Liver (tissue), 9 donors: ENCODE results near the gene C4B. TPM values are rescaled to one million over a fixed set of nuclear protein-coding genes. Genes with fewer than 3 reads are reported as not detected.
"Not testable (repeated sequence)": the region's sequence is repeated elsewhere in the genome, so short reads cannot be mapped to it uniquely, and the experiment has no call there.

Experiments used
- DNase-seq: peaks from one replicate; pipeline ENCODE4 v3.0.0-alpha.2; 2017; ENCODE audit warnings: low spot score
- H3K27ac ChIP-seq, 2 donors: one replicate each; pipeline ENCODE4 v1.7.0; 2013; ENCODE audit warnings: inconsistent platforms in 2 of 2, low read length in 2 of 2, control low read depth in 1 of 2, low read depth in 1 of 2, mild to moderate bottlenecking in 1 of 2
- H3K27me3 ChIP-seq, 4 donors: one replicate each; pipeline versions ENCODE4 v1.6.1 to v1.7.0; 2013; ENCODE audit warnings: low read length in 3 of 4, inconsistent platforms in 1 of 4, mild to moderate bottlenecking in 1 of 4, moderate library complexity in 1 of 4; ENCODE audit not compliant: control insufficient read depth in 4 of 4, insufficient read depth in 4 of 4
- H3K36me3 ChIP-seq, 4 donors: one replicate each; pipeline versions ENCODE4 v1.6.1 to v1.7.0; 2013; ENCODE audit warnings: low read length in 3 of 4, mild to moderate bottlenecking in 3 of 4, low read depth in 1 of 4, moderate library complexity in 1 of 4; ENCODE audit not compliant: control insufficient read depth in 4 of 4, insufficient read depth in 3 of 4
- H3K4me1 ChIP-seq, 4 donors: one replicate each; pipeline versions ENCODE4 v1.6.1 to v1.7.0; 2013; ENCODE audit warnings: low read length in 3 of 4, mild to moderate bottlenecking in 3 of 4, moderate library complexity in 1 of 4; ENCODE audit not compliant: control insufficient read depth in 4 of 4, insufficient read depth in 4 of 4
- H3K4me3 ChIP-seq, 3 donors: one replicate each; pipeline versions ENCODE4 v1.6.1 to v1.7.0; 2013; ENCODE audit warnings: low read length in 3 of 3, control low read depth in 1 of 3, low read depth in 1 of 3, mild to moderate bottlenecking in 1 of 3
- H3K9ac ChIP-seq, 2 donors: one replicate each; pipeline ENCODE4 v1.7.0; 2013; ENCODE audit warnings: low read length in 2 of 2, mild to moderate bottlenecking in 2 of 2, moderate library complexity in 2 of 2, control low read depth in 1 of 2, low read depth in 1 of 2
- H3K9me3 ChIP-seq, 4 donors: one replicate each; pipeline versions ENCODE4 v1.6.1 to v1.7.0; 2013; ENCODE audit warnings: low read length in 3 of 4; ENCODE audit not compliant: control insufficient read depth in 4 of 4
- WGBS: extraction: QIAGEN DNeasy Blood & Tissue Kit; methylation state at CpG from one replicate; pipeline ENCODE4 v1.1.7; 2013; 5-methylcytosine and 5-hydroxymethylcytosine counted together
- polyA plus RNA-seq, 2 donors: library from polyadenylated mRNA; stranded (reverse) in 1 of 2; unstranded in 1 of 2; fragments of 200-250 nt in 1 of 2; fragments of >200 nt in 1 of 2; fragmentation: Nextera tagmentation in 1 of 2; extraction: Ambion mirVana in 1 of 2; gene quantifications; one replicate each; pipeline versions ENCODE4 v1.2.1 to v1.2.3, GENCODE V29; 2013 to 2015
- total RNA-seq, 2 donors: library from RNA; depleted of rRNA; stranded (reverse); fragments of >200 nt; gene quantifications; one replicate each; pipeline ENCODE4 v1.2.3, GENCODE V29; 2014
- donor health status: healthy.
- donor health status: healthy.
- donor health status: healthy.
- donor health status: healthy.
- donor health status: healthy.

Gene C4B
- total and polyA plus RNA-seq, 4 donors = 666 to 3,560 (median 1,406) TPM

- DNase-seq = not testable (repeated sequence)
- H3K4me1 ChIP-seq = peaks cover 7 to 25% (median 20%) of the 10 kb centered on the region in 4 donors
These were observed 32.9 kb upstream of the C4B start, which contains the start of gene C4A for GRCh38 chr6:31981744-31982143. TSS of gene C4A (plus strand) at chr6:31982057. CDS start at chr6:31982108, 51 bp downstream.

GRCh38 chr6:31989363-31989762, 25.2 kb upstream of the C4B start:
- H3K9me3 ChIP-seq, H3K27me3 ChIP-seq, H3K9ac ChIP-seq, H3K36me3 ChIP-seq, DNase-seq, H3K27ac ChIP-seq, H3K4me1 ChIP-seq, H3K4me3 ChIP-seq: not testable (repeated sequence)
- WGBS = no CpG with 5 or more reads among the region's 10 CpGs

More at GRCh38 chr6:31981744-31982143, 32.9 kb upstream of the C4B start, which contains the start of gene C4A:
- H3K27me3 ChIP-seq, H3K27ac ChIP-seq, H3K9me3 ChIP-seq, H3K9ac ChIP-seq, H3K36me3 ChIP-seq, H3K4me3 ChIP-seq: not testable (repeated sequence)
- no CpG with 5 or more reads among the region's 7 CpGs for WGBS

- not testable (repeated sequence) for H3K4me3 ChIP-seq, H3K27ac ChIP-seq, H3K4me1 ChIP-seq, DNase-seq, H3K36me3 ChIP-seq, H3K9me3 ChIP-seq, H3K27me3 ChIP-seq, H3K9ac ChIP-seq
- WGBS = 99% methylated on average over 9 of the region's 14 CpGs
These were observed 20.2 kb upstream of the C4B start for GRCh38 chr6:31994421-31994820.

GRCh38 chr6:31996385-31996784, 18.2 kb upstream of the C4B start:
- not testable (repeated sequence) for H3K4me3 ChIP-seq, H3K36me3 ChIP-seq, H3K4me1 ChIP-seq, H3K9me3 ChIP-seq, H3K27me3 ChIP-seq, DNase-seq, H3K9ac ChIP-seq, H3K27ac ChIP-seq
- WGBS = 71% methylated on average over 6 of the region's 6 CpGs

GRCh38 chr6:32002546-32003268, 11.9 kb upstream of the C4B start:
- no CpG with 5 or more reads among the region's 15 CpGs for WGBS
- not testable (repeated sequence) for DNase-seq, H3K9ac ChIP-seq, H3K4me3 ChIP-seq, H3K4me1 ChIP-seq, H3K36me3 ChIP-seq, H3K27me3 ChIP-seq, H3K27ac ChIP-seq, H3K9me3 ChIP-seq

GRCh38 chr6:32003301-32003700, 11.3 kb upstream of the C4B start:
- H3K27me3 ChIP-seq, H3K9me3 ChIP-seq, H3K36me3 ChIP-seq, H3K9ac ChIP-seq, H3K27ac ChIP-seq, H3K4me3 ChIP-seq, H3K4me1 ChIP-seq, DNase-seq: not testable (repeated sequence)
- WGBS = no CpG with 5 or more reads among the region's 7 CpGs
